ENCODE measurements around the gene MUS81. TPM values are rescaled to one million over a fixed set of nuclear protein-coding genes. Genes with fewer than 3 reads are reported as not detected.

Gene MUS81
- total and polyA plus RNA-seq, 9 of the 15 experiments (the other 6 are each of a cell fraction or from before 2014, with no cell fraction given): 13.4 to 118 (median 53.7) TPM

DNA sequence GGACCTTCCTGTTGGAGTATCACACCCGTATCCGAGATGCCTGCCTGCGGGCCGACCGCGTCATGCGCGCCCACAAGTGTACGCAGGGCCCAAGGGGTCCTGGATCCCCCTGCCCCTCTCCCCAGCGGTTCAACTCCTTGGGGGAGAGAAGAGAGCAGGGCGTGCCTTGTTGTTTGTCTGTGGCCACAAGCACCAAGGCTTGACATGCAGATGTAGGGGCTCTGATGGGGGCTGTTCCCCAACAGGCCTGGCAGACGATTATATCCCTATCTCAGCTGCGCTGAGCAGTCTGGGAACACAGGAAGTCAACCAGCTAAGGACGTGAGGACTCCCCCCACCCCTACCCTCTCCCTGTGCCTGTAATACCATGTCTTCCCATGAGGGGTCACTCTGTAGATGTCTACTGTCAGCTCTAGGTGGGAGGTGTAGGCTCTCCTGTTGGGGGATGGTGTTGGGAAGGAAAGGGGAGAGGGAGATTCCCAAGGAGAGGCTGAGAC is 9.1 kb upstream of the MUS81 start (continued):
- TF ChIP-seq, protein P1, sequence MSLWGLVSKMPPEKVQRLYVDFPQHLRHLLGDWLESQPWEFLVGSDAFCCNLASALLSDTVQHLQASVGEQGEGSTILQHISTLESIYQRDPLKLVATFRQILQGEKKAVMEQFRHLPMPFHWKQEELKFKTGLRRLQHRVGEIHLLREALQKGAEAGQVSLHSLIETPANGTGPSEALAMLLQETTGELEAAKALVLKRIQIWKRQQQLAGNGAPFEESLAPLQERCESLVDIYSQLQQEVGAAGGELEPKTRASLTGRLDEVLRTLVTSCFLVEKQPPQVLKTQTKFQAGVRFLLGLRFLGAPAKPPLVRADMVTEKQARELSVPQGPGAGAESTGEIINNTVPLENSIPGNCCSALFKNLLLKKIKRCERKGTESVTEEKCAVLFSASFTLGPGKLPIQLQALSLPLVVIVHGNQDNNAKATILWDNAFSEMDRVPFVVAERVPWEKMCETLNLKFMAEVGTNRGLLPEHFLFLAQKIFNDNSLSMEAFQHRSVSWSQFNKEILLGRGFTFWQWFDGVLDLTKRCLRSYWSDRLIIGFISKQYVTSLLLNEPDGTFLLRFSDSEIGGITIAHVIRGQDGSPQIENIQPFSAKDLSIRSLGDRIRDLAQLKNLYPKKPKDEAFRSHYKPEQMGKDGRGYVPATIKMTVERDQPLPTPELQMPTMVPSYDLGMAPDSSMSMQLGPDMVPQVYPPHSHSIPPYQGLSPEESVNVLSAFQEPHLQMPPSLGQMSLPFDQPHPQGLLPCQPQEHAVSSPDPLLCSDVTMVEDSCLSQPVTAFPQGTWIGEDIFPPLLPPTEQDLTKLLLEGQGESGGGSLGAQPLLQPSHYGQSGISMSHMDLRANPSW (CRISPR knock-in tag; IDR thresholded peaks at IDR 0.05): no peak
- TF ChIP-seq SOX6 (IDR thresholded peaks at IDR 0.05) (no peak), ETV5 (CRISPR knock-in tag; IDR thresholded peaks at IDR 0.05; ENCODE audit: low read depth) (no peak), CC2D1A (IDR thresholded peaks at IDR 0.05) (no peak), CBX2 (IDR thresholded peaks at IDR 0.05; ENCODE audit: insufficient read depth, low read length, poor library complexity, severe bottlenecking) (no peak), ZNF561 (CRISPR knock-in tag; conservative IDR thresholded peaks at IDR 0.05) (no peak), PHB2 (IDR thresholded peaks at IDR 0.05; ENCODE audit: low read depth) (no peak), RBM17 (IDR thresholded peaks at IDR 0.05; ENCODE audit: borderline replicate concordance, low read depth, low read length) (no peak), THRAP3 (IDR thresholded peaks at IDR 0.05; ENCODE audit: borderline replicate concordance) (no peak), KAT7 (CRISPR knock-in tag; IDR thresholded peaks at IDR 0.05; ENCODE audit: borderline replicate concordance) (no peak), EZH2 (IDR thresholded peaks at IDR 0.05; ENCODE audit: borderline replicate concordance, low read depth, low read length) (no peak), ZBTB34 (CRISPR knock-in tag; IDR thresholded peaks at IDR 0.05) (no peak), TRIM28 (IDR thresholded peaks at IDR 0.05) (peak; percentile 86), SRSF1 (IDR thresholded peaks at IDR 0.05; ENCODE audit: low read depth, low read length) (no peak), FOXA1 (IDR thresholded peaks at IDR 0.05; ENCODE audit: borderline replicate concordance) (no peak), NFXL1 (CRISPR knock-in tag; IDR thresholded peaks at IDR 0.05) (no peak), ZNF740 (CRISPR knock-in tag; IDR thresholded peaks at IDR 0.05) (peak; percentile 43; the same call in 1 of the 2 replicates), ZNF740 (tag; IDR thresholded peaks at IDR 0.05) (no peak), ELF4 (CRISPR knock-in tag; IDR thresholded peaks at IDR 0.05) (no peak), FOXP1 (CRISPR knock-in tag; IDR thresholded peaks at IDR 0.05) (no peak), HNRNPUL1 (IDR thresholded peaks at IDR 0.05; ENCODE audit: low read length) (no peak), ZNF140 (CRISPR knock-in tag; IDR thresholded peaks at IDR 0.05) (no peak), MYBL2 (IDR thresholded peaks at IDR 0.05; ENCODE audit: low read depth) (no peak), MYBL2 (CRISPR knock-in tag; IDR thresholded peaks at IDR 0.05; ENCODE audit: borderline replicate concordance) (no peak)
- TF ChIP-seq, protein P2, sequence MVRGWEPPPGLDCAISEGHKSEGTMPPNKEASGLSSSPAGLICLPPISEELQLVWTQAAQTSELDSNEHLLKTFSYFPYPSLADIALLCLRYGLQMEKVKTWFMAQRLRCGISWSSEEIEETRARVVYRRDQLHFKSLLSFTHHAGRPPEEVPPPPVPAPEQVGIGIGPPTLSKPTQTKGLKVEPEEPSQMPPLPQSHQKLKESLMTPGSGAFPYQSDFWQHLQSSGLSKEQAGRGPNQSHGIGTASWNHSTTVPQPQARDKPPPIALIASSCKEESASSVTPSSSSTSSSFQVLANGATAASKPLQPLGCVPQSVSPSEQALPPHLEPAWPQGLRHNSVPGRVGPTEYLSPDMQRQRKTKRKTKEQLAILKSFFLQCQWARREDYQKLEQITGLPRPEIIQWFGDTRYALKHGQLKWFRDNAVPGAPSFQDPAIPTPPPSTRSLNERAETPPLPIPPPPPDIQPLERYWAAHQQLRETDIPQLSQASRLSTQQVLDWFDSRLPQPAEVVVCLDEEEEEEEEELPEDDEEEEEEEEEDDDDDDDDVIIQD (CRISPR knock-in tag; IDR thresholded peaks at IDR 0.05): no peak
